ENCODE measurements around the gene ANKRD13C. TPM values are rescaled to one million over a fixed set of nuclear protein-coding genes. Genes with fewer than 3 reads are reported as not detected.

ANKRD13C gene
- total RNA-seq, 2 experiments from 2014 or later = 37.4 to 37.8 TPM

DNA sequence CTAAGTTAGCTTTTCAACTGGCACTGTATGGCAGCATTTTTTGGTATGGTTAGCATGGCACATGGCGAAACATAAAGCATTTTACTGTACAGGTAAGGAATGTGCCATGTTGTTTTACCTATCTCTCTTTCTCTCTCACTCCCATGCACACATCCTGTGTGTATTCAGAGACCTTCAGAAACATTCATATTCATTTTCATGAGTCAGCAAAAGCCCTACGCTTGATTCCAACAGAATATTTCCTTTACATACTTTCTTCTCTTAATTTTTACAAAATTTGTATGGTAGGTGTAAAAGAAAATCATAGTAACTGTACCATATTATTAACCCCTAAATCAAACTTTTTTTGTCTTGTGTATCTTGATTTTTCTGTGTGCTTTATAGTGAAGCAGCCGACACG is 123.0 kb downstream of the ANKRD13C start:
- Mint-ChIP-seq H3K27me3 (no peaks in the 10 kb centered on the region), H3K4me3 (no peak overlapping the region), H3K4me1 (ENCODE audit: low read depth) (peaks cover 44% of the 10 kb centered on the region), H3K36me3 (ENCODE audit: low read depth) (peaks cover 96% of the 10 kb centered on the region), H3K27ac (no peak overlapping the region), H3K9me3 (no peaks in the 10 kb centered on the region)
- no peak overlapping the region for H3K4me3 ChIP-seq (ENCODE audit: low read length)
- TF ChIP-seq CTCF (IDR thresholded peaks at IDR 0.05) = no peak
- no peaks in the 10 kb centered on the region for H3K9me3 ChIP-seq (ENCODE audit: control insufficient read depth in 1 of 2, insufficient read depth in 1 of 2, low read length in 2 of 2)
- ChIA-PET POLR2A (interaction anchor here (4.2 kb wide), 1 partner anchor 10 kb away, joined by 19 read pairs; the partner anchor contains the start of gene SRSF11), CTCF (interaction anchor here (1.1 kb wide), 1 partner anchor 10 kb away, joined by 3 read pairs; the partner anchor contains the start of gene SRSF11)
- DNase-seq = no peak
- intact Hi-C loops (cut with DNase I, micrococcal nuclease) = loop anchor here in 1 of 2 experiments (5.0 kb wide), 1 partner anchor 831 kb away; no protein-coding TSS in a partner anchor
- peaks cover 89% of the 10 kb centered on the region for H3K36me3 ChIP-seq (ENCODE audit: insufficient read depth, low read length)
- no peaks in the 10 kb centered on the region for H3K27me3 ChIP-seq (ENCODE audit: control insufficient read depth in 1 of 2, insufficient read depth in 2 of 2, low read length in 2 of 2)
- ATAC-seq (ENCODE audit: poor library complexity) = no peak
- no peaks in the 10 kb centered on the region for H3K4me1 ChIP-seq (ENCODE audit: insufficient read depth, low read length)
- no peak overlapping the region for H3K27ac ChIP-seq (ENCODE audit: low read depth in 1 of 2, low read length in 2 of 2)

- DNase-seq = no peak
- Histone ChIP-seq H3K4me1 (ENCODE audit: insufficient read depth, low read length) (no peaks in the 10 kb centered on the region), H3K9me3 (ENCODE audit: control insufficient read depth in 1 of 2, insufficient read depth in 1 of 2, low read length in 2 of 2) (no peaks in the 10 kb centered on the region), H3K27ac (ENCODE audit: low read depth in 1 of 2, low read length in 2 of 2) (no peak overlapping the region), H3K4me3 (ENCODE audit: low read length) (no peak overlapping the region), H3K36me3 (ENCODE audit: insufficient read depth, low read length) (peaks cover 86% of the 10 kb centered on the region), H3K27me3 (ENCODE audit: control insufficient read depth in 1 of 2, insufficient read depth in 2 of 2, low read length in 2 of 2) (no peaks in the 10 kb centered on the region)
- Mint-ChIP-seq H3K9me3 (no peaks in the 10 kb centered on the region), H3K4me1 (ENCODE audit: low read depth) (peaks cover 62% of the 10 kb centered on the region), H3K27ac (no peak overlapping the region), H3K4me3 (no peak overlapping the region), H3K27me3 (no peaks in the 10 kb centered on the region), H3K36me3 (ENCODE audit: low read depth) (peaks cover 92% of the 10 kb centered on the region)
- no peak for ATAC-seq (ENCODE audit: poor library complexity)
- TF ChIP-seq CTCF (IDR thresholded peaks at IDR 0.05) = no peak
- CTCF ChIA-PET = no interaction called here
- POLR2A ChIA-PET = no interaction called here
- intact Hi-C loops (cut with DNase I, micrococcal nuclease) = no loop called here
Measured at GRCh38 chr1:70228670-70229069, 125.9 kb downstream of the ANKRD13C start.

DNA sequence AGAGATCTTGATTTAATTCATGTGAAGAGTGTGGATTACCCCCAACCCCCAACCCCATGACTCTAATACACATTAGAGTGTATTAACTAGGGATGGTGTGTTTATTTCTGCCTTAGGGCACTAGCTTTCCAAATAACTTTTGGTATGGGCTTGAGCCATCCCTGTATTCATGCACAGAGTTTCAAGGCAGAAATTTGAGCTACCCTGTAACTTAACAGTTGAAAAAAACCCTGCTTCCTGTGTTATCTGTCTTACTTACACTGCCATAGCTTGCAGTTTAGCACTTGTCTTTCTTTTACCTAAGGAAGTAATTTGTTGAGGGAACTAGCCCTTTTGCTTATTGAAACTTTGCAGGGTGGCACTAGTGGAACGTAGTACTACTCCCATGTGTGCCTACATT is 127.1 kb downstream of the ANKRD13C start:
- ATAC-seq (ENCODE audit: poor library complexity) = no peak
- Histone ChIP-seq H3K27ac (ENCODE audit: low read depth in 1 of 2, low read length in 2 of 2) (no peak overlapping the region), H3K9me3 (ENCODE audit: control insufficient read depth in 1 of 2, insufficient read depth in 1 of 2, low read length in 2 of 2) (no peaks in the 10 kb centered on the region), H3K4me3 (ENCODE audit: low read length) (no peak overlapping the region), H3K36me3 (ENCODE audit: insufficient read depth, low read length) (peaks cover 80% of the 10 kb centered on the region), H3K4me1 (ENCODE audit: insufficient read depth, low read length) (no peaks in the 10 kb centered on the region), H3K27me3 (ENCODE audit: control insufficient read depth in 1 of 2, insufficient read depth in 2 of 2, low read length in 2 of 2) (no peaks in the 10 kb centered on the region)
- ChIA-PET POLR2A (interaction anchor here (1.0 to 1.1 kb wide), 3 partner anchors 12 to 184 kb away, joined by 3 to 6 read pairs (median 4); partner anchors contain the start of gene CTH), CTCF (no interaction called here)
- Mint-ChIP-seq H3K4me3 (no peak overlapping the region), H3K27ac (peak overlapping the region; percentile 28), H3K36me3 (ENCODE audit: low read depth) (peaks cover 92% of the 10 kb centered on the region), H3K4me1 (ENCODE audit: low read depth) (peaks cover 69% of the 10 kb centered on the region), H3K9me3 (no peaks in the 10 kb centered on the region), H3K27me3 (no peaks in the 10 kb centered on the region)
- intact Hi-C loops (cut with DNase I, micrococcal nuclease) = no loop called here
- no peak for TF ChIP-seq CTCF (IDR thresholded peaks at IDR 0.05)
- peak in 1 of 14 experiments; percentile 25 for DNase-seq

Data from CD4-positive, alpha-beta T cell (primary cell).